Esophagus (tissue), 2 donors: ENCODE measurements around the gene ARHGAP31. TPM values are rescaled to one million over a fixed set of nuclear protein-coding genes. Genes with fewer than 3 reads are reported as not detected.

Source experiments
- H3K27ac ChIP-seq, 2 donors: one replicate each; pipeline ENCODE4 v1.5.1; 2013; ENCODE audit warnings: low read depth in 2 of 2, mild to moderate bottlenecking in 2 of 2, inconsistent platforms in 1 of 2, low read length in 1 of 2, moderate library complexity in 1 of 2
- H3K27me3 ChIP-seq, 2 donors: one replicate each; pipeline ENCODE4 v1.6.1; 2013; ENCODE audit warnings: low read length in 2 of 2, control low read depth in 1 of 2, mild to moderate bottlenecking in 1 of 2; ENCODE audit not compliant: insufficient read depth in 2 of 2, control insufficient read depth in 1 of 2
- H3K36me3 ChIP-seq, 2 donors: one replicate each; pipeline ENCODE4 v1.6.1; 2013; ENCODE audit warnings: low read length in 1 of 2; ENCODE audit not compliant: control insufficient read depth in 2 of 2, insufficient read depth in 2 of 2
- H3K4me1 ChIP-seq, 2 donors: one replicate each; pipeline ENCODE4 v1.6.1; 2013; ENCODE audit warnings: low read length in 1 of 2; ENCODE audit not compliant: control insufficient read depth in 2 of 2, insufficient read depth in 2 of 2
- H3K4me3 ChIP-seq, 2 donors: one replicate each; pipeline ENCODE4 v1.5.1; 2013; ENCODE audit warnings: low read length in 2 of 2, mild to moderate bottlenecking in 2 of 2, low read depth in 1 of 2, moderate library complexity in 1 of 2
- H3K9me3 ChIP-seq, 2 donors: one replicate each; pipeline ENCODE4 v1.6.1; 2013; ENCODE audit warnings: mild to moderate bottlenecking in 2 of 2, low read depth in 1 of 2, low read length in 1 of 2, moderate library complexity in 1 of 2; ENCODE audit not compliant: control insufficient read depth in 2 of 2, insufficient read depth in 1 of 2
- WGBS, 2 donors: extraction: QIAGEN DNeasy Blood & Tissue Kit; methylation state at CpG; one replicate each; pipeline ENCODE4 v1.1.7; 2013; 5-methylcytosine and 5-hydroxymethylcytosine counted together
- polyA plus RNA-seq, 2 donors: library from polyadenylated mRNA; stranded (reverse); fragments of 200-250 nt; gene quantifications; one replicate each; pipeline ENCODE4 v1.2.3, GENCODE V29; 2013
- donor health status: healthy with polysubstance abuse.
- donor health status: Bipolar disorder and iron deficiency.

The ARHGAP31 gene
- polyA plus RNA-seq, 2 donors, result 1.6 TPM

DNA sequence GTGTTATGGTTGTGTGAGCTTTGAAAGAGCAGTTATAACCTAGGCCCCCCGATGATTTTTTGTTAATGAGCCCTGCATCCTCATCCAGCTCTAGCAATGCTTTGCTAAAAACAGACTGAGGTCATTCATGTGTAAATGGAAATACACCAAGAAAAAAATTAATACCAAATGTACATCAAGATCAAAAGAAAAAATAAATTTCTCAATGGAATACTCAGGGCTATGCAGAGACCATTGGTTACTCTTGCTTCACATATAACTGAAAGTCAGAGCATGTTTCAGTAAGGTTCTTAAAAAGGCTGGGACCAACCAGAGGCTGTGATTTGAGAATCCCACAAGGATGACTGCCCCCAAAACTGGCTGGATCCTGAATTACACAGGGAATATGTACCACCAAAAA is 48.0 kb downstream of the ARHGAP31 start:
- Histone ChIP-seq H3K27ac (no peak overlapping the region), H3K27me3 (no peaks in the 10 kb centered on the region), H3K4me3 (no peak overlapping the region), H3K36me3 (no peaks in the 10 kb centered on the region), H3K9me3 (no peaks in the 10 kb centered on the region), H3K4me1 (peaks cover 2% of the 10 kb centered on the region in 2 donors)
- 83 to 93% methylated on average over 1 of the region's 1 CpG for WGBS, 2 donors

- Histone ChIP-seq H3K27me3 (no peaks in the 10 kb centered on the region), H3K4me1 (peaks cover 2% of the 10 kb centered on the region in 2 donors), H3K4me3 (no peak overlapping the region), H3K36me3 (no peaks in the 10 kb centered on the region), H3K27ac (no peak overlapping the region), H3K9me3 (no peaks in the 10 kb centered on the region)
- WGBS, 2 donors, result 74 to 82% methylated on average over 5 of the region's 5 CpGs
Measured at GRCh38 chr3:119343719-119344118, 49.5 kb downstream of the ARHGAP31 start.

DNA sequence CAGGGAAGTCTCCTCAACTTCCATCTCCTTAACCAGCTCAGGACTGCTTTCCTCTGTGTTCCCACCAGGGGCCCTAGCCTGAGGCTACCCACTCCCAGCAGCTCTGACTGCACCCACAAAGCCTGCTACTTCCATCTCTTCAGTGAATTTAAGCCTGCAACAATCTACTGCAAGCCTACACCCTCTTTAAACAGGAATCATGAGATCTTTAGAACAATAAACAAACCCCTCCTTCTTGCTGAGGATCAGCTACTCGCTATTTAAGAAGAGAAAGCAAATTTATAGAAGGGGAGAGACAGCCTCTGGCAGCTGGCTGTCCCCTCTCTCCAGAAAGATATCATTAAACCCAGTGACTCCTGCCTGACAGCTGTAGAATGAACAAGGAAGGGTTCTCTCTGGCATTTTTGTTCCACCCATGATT is 51.9 kb downstream of the ARHGAP31 start:
- WGBS, 2 donors, result 59 to 64% methylated on average over 1 of the region's 1 CpG
- H3K4me1 ChIP-seq, result peaks cover 2% of the 10 kb centered on the region in 2 donors
- H3K9me3 ChIP-seq, result no peaks in the 10 kb centered on the region
- H3K27ac ChIP-seq, result no peak overlapping the region
- no peaks in the 10 kb centered on the region for H3K27me3 ChIP-seq
- H3K36me3 ChIP-seq, result no peaks in the 10 kb centered on the region
- H3K4me3 ChIP-seq, result no peak overlapping the region

DNA sequence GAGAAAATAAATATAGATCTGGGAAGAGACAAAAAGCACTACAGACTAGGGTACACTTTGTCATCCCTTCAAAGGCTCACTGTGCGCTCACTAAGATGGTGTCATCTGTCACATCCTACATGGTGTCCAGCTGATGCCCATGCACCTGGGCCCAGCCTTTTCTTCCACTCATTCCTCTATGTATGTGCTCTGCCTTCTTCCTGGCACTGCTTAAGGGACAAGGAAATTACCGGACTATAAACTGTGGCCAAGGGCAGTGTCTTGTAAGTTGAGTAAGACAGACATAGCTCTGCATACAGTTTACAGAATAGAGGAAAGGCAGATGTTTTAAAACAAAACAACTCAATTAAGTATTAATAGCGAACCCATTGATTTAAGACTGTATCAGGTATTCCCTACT is 52.9 kb downstream of the ARHGAP31 start:
- peaks cover 2% of the 10 kb centered on the region in 2 donors for H3K4me1 ChIP-seq
- H3K4me3 ChIP-seq, result no peak overlapping the region
- H3K9me3 ChIP-seq, result no peaks in the 10 kb centered on the region
- H3K36me3 ChIP-seq, result no peaks in the 10 kb centered on the region
- WGBS, 2 donors, result 93 to 96% methylated on average over 3 of the region's 3 CpGs
- no peaks in the 10 kb centered on the region for H3K27me3 ChIP-seq
- no peak overlapping the region for H3K27ac ChIP-seq

- no peak overlapping the region for H3K27ac ChIP-seq
- H3K36me3 ChIP-seq, result no peaks in the 10 kb centered on the region
- no peaks in the 10 kb centered on the region for H3K9me3 ChIP-seq
- H3K27me3 ChIP-seq, result no peaks in the 10 kb centered on the region
- no peak overlapping the region for H3K4me3 ChIP-seq
- 64 to 73% methylated on average over 4 of the region's 4 CpGs for WGBS, 2 donors
- H3K4me1 ChIP-seq, result peaks cover 0 to 2% of the 10 kb centered on the region in 2 donors
Measured at GRCh38 chr3:119349354-119350041, 55.3 kb downstream of the ARHGAP31 start.

DNA sequence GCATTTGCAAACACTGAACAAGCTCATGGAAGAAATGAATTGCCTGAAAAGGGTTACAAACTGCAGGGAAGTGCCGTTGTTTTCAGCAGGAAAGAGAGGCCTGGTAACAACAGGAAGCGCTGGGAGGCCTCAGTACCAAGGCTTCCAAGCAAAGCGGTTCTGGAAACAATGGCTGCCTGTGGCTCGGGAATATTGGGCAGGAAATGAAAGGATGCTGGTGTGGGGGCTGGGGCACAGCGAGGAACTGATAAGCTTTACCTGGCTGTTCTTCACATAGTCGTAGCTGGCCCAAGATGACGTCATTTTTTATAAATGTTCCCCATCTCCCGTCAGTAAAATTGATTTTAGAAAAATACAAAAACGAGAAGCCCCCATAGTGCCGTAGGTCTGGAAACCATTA is 55.9 kb downstream of the ARHGAP31 start:
- H3K27ac ChIP-seq, result no peak overlapping the region
- 50 to 64% methylated on average over 10 of the region's 10 CpGs for WGBS, 2 donors
- H3K4me1 ChIP-seq, result peaks cover 0 to 2% of the 10 kb centered on the region in 2 donors
- no peaks in the 10 kb centered on the region for H3K36me3 ChIP-seq
- no peaks in the 10 kb centered on the region for H3K9me3 ChIP-seq
- H3K4me3 ChIP-seq, result no peak overlapping the region
- H3K27me3 ChIP-seq, result no peaks in the 10 kb centered on the region

GRCh38 chr3:119351581-119351980 is 57.4 kb downstream of the ARHGAP31 start:
- Histone ChIP-seq H3K4me1 (no peaks in the 10 kb centered on the region), H3K27ac (no peak overlapping the region)
- 81 to 84% methylated on average over 3 of the region's 3 CpGs for WGBS, 2 donors

DNA sequence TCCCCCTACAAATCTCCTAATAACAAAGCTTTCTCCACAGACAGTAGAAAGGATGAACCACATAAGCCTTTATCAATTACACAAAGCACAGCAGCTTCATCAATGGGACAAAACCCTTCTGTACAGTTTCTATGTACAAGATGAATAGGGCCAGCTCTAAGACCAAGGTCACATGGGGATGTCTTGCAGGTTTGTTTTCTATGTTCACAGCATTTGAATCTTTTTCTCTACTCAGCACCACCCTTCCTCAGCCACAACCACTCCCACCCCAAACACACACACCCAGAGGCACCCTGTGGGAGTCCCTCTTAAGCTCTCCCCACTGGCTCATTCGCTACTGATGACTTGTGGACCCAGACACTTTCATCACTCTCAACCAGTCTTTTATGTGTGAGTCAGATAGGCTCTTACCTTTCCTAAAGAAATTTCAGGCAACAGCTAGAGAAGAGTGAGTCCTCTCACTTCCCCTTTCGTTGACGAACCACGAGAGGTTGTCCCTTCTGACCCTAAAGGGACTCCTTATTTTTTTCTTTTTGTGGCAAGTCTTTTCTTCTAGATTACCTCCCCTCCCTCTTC is 57.9 kb downstream of the ARHGAP31 start:
- 65 to 72% methylated on average over 4 of the region's 4 CpGs for WGBS, 2 donors
- no peak overlapping the region for H3K27ac ChIP-seq
- H3K27me3 ChIP-seq, result no peaks in the 10 kb centered on the region
- H3K4me1 ChIP-seq, result no peaks in the 10 kb centered on the region
- H3K36me3 ChIP-seq, result no peaks in the 10 kb centered on the region
- H3K4me3 ChIP-seq, result no peak overlapping the region
- no peaks in the 10 kb centered on the region for H3K9me3 ChIP-seq

More at GRCh38 chr3:119351581-119351980, 57.4 kb downstream of the ARHGAP31 start:
- no peaks in the 10 kb centered on the region for H3K27me3 ChIP-seq
- H3K36me3 ChIP-seq, result no peaks in the 10 kb centered on the region
- H3K9me3 ChIP-seq, result no peaks in the 10 kb centered on the region
- H3K4me3 ChIP-seq, result no peak overlapping the region

DNA sequence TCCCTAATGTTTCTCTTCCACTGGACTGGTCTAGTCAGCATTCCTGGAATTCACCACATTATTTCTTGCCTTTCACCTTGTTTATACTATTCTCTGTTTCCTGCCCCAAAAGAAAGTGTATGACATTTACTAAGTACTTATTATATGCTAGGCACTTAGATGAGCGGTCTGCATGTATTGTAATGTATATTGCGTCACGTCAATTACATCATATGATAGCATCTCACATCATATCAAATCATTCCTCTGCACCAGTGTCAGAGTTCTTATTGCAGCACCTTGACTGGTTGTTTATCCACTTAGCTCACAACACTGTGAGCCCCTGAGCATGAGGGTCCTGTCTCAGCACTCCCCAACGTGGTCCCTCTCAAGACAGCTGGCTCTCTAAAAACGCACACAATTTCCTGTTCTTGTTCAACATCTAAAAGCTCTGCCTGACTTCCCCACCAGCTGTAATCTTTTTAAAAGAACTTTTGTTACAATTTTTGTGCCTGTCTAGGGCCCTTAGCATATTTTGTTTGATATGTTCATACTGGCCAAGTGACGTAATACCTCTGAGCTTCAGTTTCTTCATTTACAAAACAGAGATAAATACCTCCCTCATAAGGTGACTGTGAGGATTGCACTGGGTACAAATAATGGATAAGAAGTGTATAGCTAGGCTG is 58.8 kb downstream of the ARHGAP31 start:
- WGBS, 2 donors, result 71 to 72% methylated on average over 6 of the region's 6 CpGs

More for the DNA sequence above, 58.8 kb downstream of the ARHGAP31 start:
- Histone ChIP-seq H3K4me3 (no peak overlapping the region), H3K27me3 (no peaks in the 10 kb centered on the region), H3K9me3 (no peaks in the 10 kb centered on the region), H3K4me1 (no peaks in the 10 kb centered on the region), H3K36me3 (no peaks in the 10 kb centered on the region), H3K27ac (no peak overlapping the region)
